HG03342 (cell line): ENCODE measurements around the gene BCKDHA.

ENCODE experiments used
- ATAC-seq: cut with Tn5 transposase; IDR thresholded peaks from one replicate; pipeline ENCODE4 v1.9.1; 2021; ENCODE audit warnings: mild to moderate bottlenecking, moderate library complexity; ENCODE audit not compliant: unreplicated experiment

The BCKDHA gene

GRCh38 chr19:41397086-41398049 lies at the start of gene BCKDHA, which contains the start of gene EXOSC5:
BCKDHA (plus strand) TSS chr19:41397818; CDS start chr19:41397828, 10 bp downstream.
EXOSC5 (minus strand) TSS chr19:41397359; CDS start chr19:41397328, 31 bp downstream.
- ATAC-seq: peak; percentile 89

GRCh38 chr19:41350735-41351338 lies 46.8 kb upstream of the BCKDHA start:
- ATAC-seq: no peak

- ATAC-seq: peak; percentile 35
These were observed 46.0 kb upstream of the BCKDHA start for GRCh38 chr19:41351339-41352245.

- no peak for ATAC-seq
These were observed 45.4 kb upstream of the BCKDHA start for GRCh38 chr19:41352279-41352608.

GRCh38 chr19:41352609-41353465 lies 44.8 kb upstream of the BCKDHA start:
- ATAC-seq: no peak

GRCh38 chr19:41353466-41354342 lies 43.9 kb upstream of the BCKDHA start, which contains the start of gene TGFB1:
TGFB1 (minus strand) TSS chr19:41353922; CDS start chr19:41353044, 878 bp downstream.
- ATAC-seq: peak; percentile 36

GRCh38 chr19:41354343-41354953 lies 43.2 kb upstream of the BCKDHA start:
- ATAC-seq: no peak

GRCh38 chr19:41355035-41355434 lies 42.6 kb upstream of the BCKDHA start:
- ATAC-seq: no peak

- ATAC-seq: no peak
These were observed 41.8 kb upstream of the BCKDHA start for GRCh38 chr19:41355802-41356201.

DNA sequence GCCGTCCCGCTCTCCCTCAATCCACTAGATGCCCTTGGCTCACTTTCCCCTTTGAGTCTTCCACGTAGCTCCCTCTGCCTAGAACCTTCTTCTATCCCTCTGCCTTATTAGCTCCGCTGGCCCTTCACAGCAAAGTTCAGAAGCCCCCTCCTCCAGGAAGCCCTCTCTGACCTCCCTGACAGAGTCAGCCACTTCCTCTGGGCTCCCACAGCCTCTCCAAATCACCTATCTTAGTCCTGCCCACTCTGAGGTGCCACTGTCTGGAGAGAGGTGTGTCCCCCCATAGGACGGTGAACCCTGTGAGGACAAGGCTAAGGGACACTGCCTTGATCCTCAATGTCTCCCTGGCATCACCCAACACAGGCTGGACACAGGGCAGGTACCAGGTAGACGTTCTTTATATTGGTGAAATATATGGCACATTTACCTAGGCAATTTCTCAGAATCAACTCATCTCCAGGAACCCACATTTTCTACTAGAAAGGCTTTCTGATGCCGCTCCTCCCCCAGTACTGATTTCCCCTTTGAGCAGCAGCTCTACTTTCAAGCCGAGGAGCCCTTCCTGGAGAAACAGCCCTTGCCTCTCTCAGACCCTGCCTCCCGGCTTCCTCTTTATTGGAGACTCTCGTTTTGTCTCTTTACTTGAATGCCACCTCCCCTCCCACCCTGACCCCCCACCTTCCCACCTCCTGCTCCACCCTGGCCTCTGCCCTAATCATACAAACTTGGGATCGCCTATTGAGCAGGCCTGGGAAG lies 40.5 kb upstream of the BCKDHA start:
- no peak for ATAC-seq

DNA sequence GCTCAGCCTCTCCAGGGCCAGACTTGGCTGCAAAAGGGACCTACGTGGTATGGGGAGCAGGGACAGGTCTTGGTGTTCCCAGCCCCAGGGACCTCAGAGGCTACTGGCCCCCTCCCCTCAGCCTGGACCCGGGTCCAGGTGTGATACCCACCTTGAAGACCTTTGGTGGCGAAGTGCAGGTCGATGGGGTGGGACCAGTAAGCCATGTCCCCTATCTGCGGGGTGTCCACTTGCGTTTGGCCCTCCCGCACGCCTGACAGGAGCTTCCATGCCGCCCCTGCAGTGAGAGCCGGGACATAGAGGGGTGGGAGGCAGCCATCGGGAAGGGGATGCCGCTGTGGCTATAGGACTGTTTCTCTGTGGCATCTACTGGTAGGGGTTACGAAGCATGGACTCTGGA lies 39.9 kb upstream of the BCKDHA start:
- no peak for ATAC-seq

DNA sequence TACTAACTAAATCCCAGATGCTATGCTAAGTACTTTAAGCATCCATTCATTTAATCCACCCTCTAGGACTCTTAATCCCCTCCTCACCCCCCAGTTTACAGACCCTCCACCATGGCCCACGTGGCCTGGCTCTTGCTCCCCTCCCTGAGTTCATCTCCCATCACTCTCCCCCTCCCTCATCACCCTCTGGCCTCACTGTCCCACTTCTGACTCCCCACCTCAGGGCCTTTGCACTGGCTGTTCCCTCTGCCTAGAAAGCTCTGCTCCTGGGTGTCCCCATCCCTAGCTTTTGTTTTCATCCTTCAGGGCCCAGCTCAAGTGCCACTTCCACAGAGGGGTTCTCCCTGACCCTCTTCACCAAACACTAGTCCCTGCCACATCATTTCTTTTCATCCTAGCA lies 37.9 kb upstream of the BCKDHA start:
- ATAC-seq: no peak

- no peak for ATAC-seq
These were observed 35.3 kb upstream of the BCKDHA start for GRCh38 chr19:41362143-41362847.

- no peak for ATAC-seq
These were observed 34.3 kb upstream of the BCKDHA start for GRCh38 chr19:41363371-41363752.

GRCh38 chr19:41363753-41364523 lies 33.7 kb upstream of the BCKDHA start, which contains the start of gene B9D2:
B9D2 (minus strand) TSS chr19:41364149; CDS start chr19:41363519, 630 bp downstream.
- peak; percentile 78 for ATAC-seq
